Hepatocyte (in vitro differentiated cells): Measurements from ENCODE around the gene RGS3. TPM values are rescaled to one million over a fixed set of nuclear protein-coding genes. Genes with fewer than 3 reads are reported as not detected.

ENCODE experiments used
- DNase-seq: peaks from one replicate; pipeline ENCODE4 v3.0.0-alpha.2; 2016; ENCODE audit warnings: low spot score
- H2AFZ ChIP-seq: fragments of 200-600 bp; sonication (generic); 2 replicates; pipeline ENCODE4 v1.6.0; 2016; ENCODE audit warnings: antibody characterized with exemption, mild to moderate bottlenecking
- H3K27ac ChIP-seq: fragments of 200-600 bp; sonication (generic); 2 replicates; pipeline ENCODE4 v1.5.1; 2016; ENCODE audit warnings: mild to moderate bottlenecking
- H3K27me3 ChIP-seq: fragments of 200-600 bp; sonication (generic); 2 replicates; pipeline ENCODE4 v1.6.1; 2016
- H3K36me3 ChIP-seq: fragments of 200-600 bp; sonication (generic); replicated peaks from 2 replicates; pipeline ENCODE4 v1.5.1; 2016; ENCODE audit warnings: low read depth; ENCODE audit not compliant: insufficient read depth
- H3K4me1 ChIP-seq: fragments of 200-600 bp; sonication (generic); 2 replicates; pipeline ENCODE4 v1.5.1; 2016; ENCODE audit warnings: mild to moderate bottlenecking, moderate library complexity; ENCODE audit not compliant: insufficient read depth
- H3K4me2 ChIP-seq: fragments of 200-600 bp; sonication (generic); 2 replicates; pipeline ENCODE4 v1.6.0; 2016
- H3K4me3 ChIP-seq: fragments of 200-600 bp; sonication (generic); 2 replicates; pipeline ENCODE4 v1.5.1; 2016; ENCODE audit warnings: mild to moderate bottlenecking
- H3K79me2 ChIP-seq: fragments of 200-600 bp; sonication (generic); 2 replicates; pipeline ENCODE4 v1.6.0; 2017; ENCODE audit warnings: mild to moderate bottlenecking
- H3K9me2 ChIP-seq: fragments of 200-600 bp; sonication (generic); replicated peaks from 2 replicates; pipeline ENCODE4 v1.6.0; 2017; ENCODE audit warnings: mild to moderate bottlenecking; ENCODE audit not compliant: insufficient read depth
- H3K9me3 ChIP-seq: fragments of 200-600 bp; sonication (generic); 2 replicates; pipeline ENCODE4 v1.5.1; 2016; ENCODE audit warnings: low read depth, mild to moderate bottlenecking
- H4K20me1 ChIP-seq: fragments of 200-600 bp; sonication (generic); 2 replicates; pipeline ENCODE4 v1.6.0; 2016; ENCODE audit warnings: mild to moderate bottlenecking; ENCODE audit not compliant: insufficient read depth, poor library complexity, severe bottlenecking
- EZH2 ChIP-seq: fragments of 200-600 bp; sonication (generic); IDR thresholded peaks from 2 replicates; pipeline ENCODE4 v1.6.1; 2016; ENCODE audit warnings: antibody characterized with exemption, mild to moderate bottlenecking, borderline replicate concordance
- EZH2phosphoT487 ChIP-seq: fragments of 200-600 bp; sonication (generic); IDR thresholded peaks from one replicate; pipeline ENCODE4 v1.6.1; 2018; ENCODE audit warnings: antibody characterized with exemption, mild to moderate bottlenecking, low read depth, moderate library complexity; ENCODE audit not compliant: unreplicated experiment, severe bottlenecking
- WGBS: methylation state at CpG from one replicate; pipeline ENCODE4 v1.1.6; 2016; ENCODE audit warnings: low lambda C conversion rate; ENCODE audit errors: missing lambda C conversion rate; 5-methylcytosine and 5-hydroxymethylcytosine counted together
- polyA plus RNA-seq: library from polyadenylated mRNA; unstranded; fragments of >200 nt; fragmentation: Nextera tagmentation; extraction: Ambion mirVana; gene quantifications from 2 replicates; pipeline ENCODE4 v1.2.1, GENCODE V29; 2016
- total RNA-seq: library from RNA; depleted of rRNA; stranded (reverse); fragments of >200 nt; gene quantifications from 2 replicates; pipeline ENCODE4 v1.2.3, GENCODE V29; 2014
- TF ChIP-seq, protein P1 (sequence below): fragments of 200-600 bp; sonication (generic); IDR thresholded peaks from 2 replicates; pipeline ENCODE4 v1.5.1; 2016; ENCODE audit warnings: antibody characterized with exemption, mild to moderate bottlenecking; ENCODE audit not compliant: poor library complexity

The RGS3 gene
- total and polyA plus RNA-seq, 2 experiments from 2014 or later = 48.0 to 62.7 TPM

DNA sequence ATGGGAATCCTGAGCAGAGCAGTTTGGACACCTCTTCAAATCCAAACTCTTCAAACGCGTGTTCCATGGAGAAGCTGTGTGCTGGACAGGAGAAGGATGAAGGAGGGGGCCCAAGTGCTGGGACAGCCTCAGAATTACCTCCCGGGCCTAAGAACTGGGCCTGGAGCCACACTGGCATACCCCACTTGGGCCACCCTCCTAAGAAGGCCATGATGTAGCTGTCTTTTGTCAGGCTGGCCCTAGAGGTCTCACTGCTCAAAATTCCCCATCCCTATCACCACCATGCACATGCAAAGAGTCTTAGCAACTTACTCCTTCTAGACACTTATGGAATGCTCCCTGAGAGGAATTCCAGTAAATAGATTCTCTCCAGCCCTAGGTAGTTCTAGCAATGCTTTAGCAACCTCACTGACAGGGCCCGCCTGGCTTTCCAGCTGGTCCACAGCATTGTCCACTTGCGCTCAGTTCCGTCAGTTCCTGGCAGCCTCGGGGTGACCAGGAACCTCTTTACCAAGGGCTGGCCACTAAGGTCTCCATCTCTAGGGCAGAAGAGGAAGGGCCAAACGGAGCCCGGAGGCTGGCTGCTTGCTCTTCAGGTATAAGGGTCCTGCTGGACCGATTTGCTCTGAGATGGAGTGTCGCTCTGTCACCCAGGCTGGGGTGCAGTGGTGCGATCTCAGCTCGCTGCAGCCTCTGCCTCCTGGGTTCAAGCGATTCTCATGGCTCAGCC, 75.3 kb downstream of the RGS3 start:
- no peak for DNase-seq
- H4K20me1 ChIP-seq = no peaks in the 10 kb centered on the region
- TF ChIP-seq EZH2phosphoT487 = no peak
- TF ChIP-seq, protein P1, sequence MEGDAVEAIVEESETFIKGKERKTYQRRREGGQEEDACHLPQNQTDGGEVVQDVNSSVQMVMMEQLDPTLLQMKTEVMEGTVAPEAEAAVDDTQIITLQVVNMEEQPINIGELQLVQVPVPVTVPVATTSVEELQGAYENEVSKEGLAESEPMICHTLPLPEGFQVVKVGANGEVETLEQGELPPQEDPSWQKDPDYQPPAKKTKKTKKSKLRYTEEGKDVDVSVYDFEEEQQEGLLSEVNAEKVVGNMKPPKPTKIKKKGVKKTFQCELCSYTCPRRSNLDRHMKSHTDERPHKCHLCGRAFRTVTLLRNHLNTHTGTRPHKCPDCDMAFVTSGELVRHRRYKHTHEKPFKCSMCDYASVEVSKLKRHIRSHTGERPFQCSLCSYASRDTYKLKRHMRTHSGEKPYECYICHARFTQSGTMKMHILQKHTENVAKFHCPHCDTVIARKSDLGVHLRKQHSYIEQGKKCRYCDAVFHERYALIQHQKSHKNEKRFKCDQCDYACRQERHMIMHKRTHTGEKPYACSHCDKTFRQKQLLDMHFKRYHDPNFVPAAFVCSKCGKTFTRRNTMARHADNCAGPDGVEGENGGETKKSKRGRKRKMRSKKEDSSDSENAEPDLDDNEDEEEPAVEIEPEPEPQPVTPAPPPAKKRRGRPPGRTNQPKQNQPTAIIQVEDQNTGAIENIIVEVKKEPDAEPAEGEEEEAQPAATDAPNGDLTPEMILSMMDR = no peak
- no peak for TF ChIP-seq EZH2
- H3K79me2 ChIP-seq = no peaks in the 10 kb centered on the region
- H3K27ac ChIP-seq = no peak overlapping the region
- no peak overlapping the region for H3K4me3 ChIP-seq
- peaks cover 8% of the 10 kb centered on the region for H3K4me1 ChIP-seq
- no peaks in the 10 kb centered on the region for H3K36me3 ChIP-seq
- no peaks in the 10 kb centered on the region for H3K27me3 ChIP-seq
- H3K9me2 ChIP-seq = no peaks in the 10 kb centered on the region
- WGBS = 93% methylated on average over 14 of the region's 14 CpGs
- H3K9me3 ChIP-seq = no peaks in the 10 kb centered on the region
- no peak overlapping the region for H3K4me2 ChIP-seq
- H2AFZ ChIP-seq = no peak overlapping the region

DNA sequence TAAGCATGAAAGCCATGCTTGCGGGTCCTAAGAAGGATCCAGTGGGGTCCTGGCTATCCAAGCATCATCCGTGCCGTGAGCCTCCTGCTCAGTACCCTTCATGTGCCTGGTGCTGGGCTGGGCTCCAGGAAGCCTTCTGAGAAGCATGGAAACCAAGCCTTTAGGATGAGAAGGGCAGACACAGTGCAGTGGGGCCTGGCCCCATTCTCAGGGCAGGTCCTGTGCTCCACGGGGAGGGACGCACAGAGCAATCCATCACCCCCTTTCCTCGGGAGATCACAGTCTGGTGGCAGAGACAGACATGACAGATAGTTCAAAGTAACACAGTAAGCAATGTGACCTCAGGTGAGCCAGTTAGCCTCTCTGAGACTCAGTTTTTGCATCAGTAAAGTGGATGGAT, 76.9 kb downstream of the RGS3 start:
- WGBS = 76% methylated on average over 6 of the region's 6 CpGs
- Histone ChIP-seq H3K27ac (no peak overlapping the region), H3K36me3 (no peaks in the 10 kb centered on the region)

DNA sequence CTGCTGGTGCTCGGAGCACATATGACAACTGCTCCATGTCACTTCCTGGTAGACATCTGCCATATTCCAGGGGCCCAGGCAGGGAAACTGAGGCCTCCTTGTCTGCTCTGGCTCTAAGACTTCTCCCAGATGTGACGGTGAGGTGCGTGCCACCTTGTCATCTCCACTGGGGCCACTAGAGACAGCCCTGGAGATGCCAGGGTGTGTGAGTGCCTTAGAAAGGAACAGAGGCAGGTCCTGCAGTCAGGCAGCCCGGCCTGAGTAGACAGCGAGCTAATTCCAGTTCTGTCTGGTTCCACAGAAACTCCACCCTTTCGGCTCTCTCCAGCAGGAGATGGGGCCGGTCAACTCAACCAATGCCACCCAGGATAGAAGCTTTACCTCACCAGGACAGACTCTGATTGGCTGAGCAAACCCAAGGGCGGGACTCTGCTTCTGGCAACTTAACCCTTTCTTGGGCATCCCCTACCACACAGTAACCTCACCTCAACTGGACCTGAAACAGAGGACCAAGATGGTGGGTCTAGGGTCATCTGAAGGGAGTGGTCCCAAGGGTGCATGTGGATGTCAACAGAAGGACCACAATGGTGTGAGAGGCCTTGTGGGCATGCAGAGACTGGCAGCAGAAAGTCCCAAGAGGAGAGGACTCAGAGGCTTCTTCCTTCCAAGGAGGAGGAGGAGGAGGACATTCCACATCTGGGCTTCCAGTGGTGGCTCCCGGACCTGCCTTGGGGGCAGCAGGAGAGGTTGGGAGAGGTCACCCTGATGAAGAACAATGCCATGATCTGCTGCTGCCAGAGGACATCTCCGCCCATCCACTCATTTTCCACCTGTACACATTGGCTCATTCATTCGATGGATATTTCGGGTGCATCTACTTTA, 77.7 kb downstream of the RGS3 start:
- WGBS = 58% methylated on average over 12 of the region's 12 CpGs
- no peak overlapping the region for H2AFZ ChIP-seq
- no peaks in the 10 kb centered on the region for H3K9me2 ChIP-seq
- DNase-seq = peak; percentile 74
- H3K79me2 ChIP-seq = no peaks in the 10 kb centered on the region
- H3K27me3 ChIP-seq = no peaks in the 10 kb centered on the region
- no peak overlapping the region for H3K27ac ChIP-seq
- H4K20me1 ChIP-seq = no peaks in the 10 kb centered on the region
- TF ChIP-seq EZH2phosphoT487 (no peak), EZH2 (no peak)
- TF ChIP-seq, protein P1 = no peak
- no peak overlapping the region for H3K4me3 ChIP-seq
- H3K9me3 ChIP-seq = no peaks in the 10 kb centered on the region
- H3K36me3 ChIP-seq = no peaks in the 10 kb centered on the region
- no peak overlapping the region for H3K4me2 ChIP-seq
- peaks cover 3% of the 10 kb centered on the region for H3K4me1 ChIP-seq

More for the DNA sequence above, 76.9 kb downstream of the RGS3 start:
- H3K4me1 ChIP-seq = peaks cover 8% of the 10 kb centered on the region
- H2AFZ ChIP-seq = no peak overlapping the region
- no peaks in the 10 kb centered on the region for H3K79me2 ChIP-seq
- no peaks in the 10 kb centered on the region for H3K9me2 ChIP-seq
- DNase-seq = no peak
- H3K4me3 ChIP-seq = no peak overlapping the region
- no peaks in the 10 kb centered on the region for H3K9me3 ChIP-seq
- TF ChIP-seq, protein P1 = no peak
- H3K4me2 ChIP-seq = no peak overlapping the region
- H4K20me1 ChIP-seq = no peaks in the 10 kb centered on the region
- no peaks in the 10 kb centered on the region for H3K27me3 ChIP-seq
